T1000 (cell line): ENCODE results near the gene ADAMTSL2.

ENCODE experiments used
- DNase-seq: peaks from one replicate; lab custom pipeline; 2025; ENCODE audit warnings: mixed read lengths; lab: John Stamatoyannopoulos, UW

Gene ADAMTSL2

GRCh38 chr9:133589454-133590227, 55.1 kb downstream of the ADAMTSL2 start:
- no peak for DNase-seq

GRCh38 chr9:133590231-133590855, 55.8 kb downstream of the ADAMTSL2 start:
- no peak for DNase-seq

- DNase-seq, result no peak
Measured at GRCh38 chr9:133591116-133591910, 56.8 kb downstream of the ADAMTSL2 start.

DNA sequence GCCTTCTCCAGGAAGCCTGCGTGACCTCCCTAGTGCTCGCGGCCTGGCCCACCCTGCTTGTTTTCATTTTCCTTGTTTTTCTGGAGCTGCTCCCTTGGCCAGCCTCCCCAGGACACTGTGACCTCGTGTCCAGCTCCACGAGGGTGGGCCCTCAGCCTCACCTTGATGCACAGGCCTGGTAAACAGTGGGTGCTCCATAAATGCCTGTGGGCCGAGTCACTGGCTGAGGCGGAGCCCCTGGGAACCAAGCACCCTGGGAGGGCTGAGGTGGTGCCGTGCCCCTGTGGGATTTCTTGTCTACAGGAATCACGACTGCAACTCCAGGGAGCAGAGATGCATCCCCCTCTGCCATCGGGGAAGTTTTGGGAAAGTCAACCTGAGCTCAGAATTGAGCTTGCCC, 57.5 kb downstream of the ADAMTSL2 start:
- DNase-seq, result no peak

DNA sequence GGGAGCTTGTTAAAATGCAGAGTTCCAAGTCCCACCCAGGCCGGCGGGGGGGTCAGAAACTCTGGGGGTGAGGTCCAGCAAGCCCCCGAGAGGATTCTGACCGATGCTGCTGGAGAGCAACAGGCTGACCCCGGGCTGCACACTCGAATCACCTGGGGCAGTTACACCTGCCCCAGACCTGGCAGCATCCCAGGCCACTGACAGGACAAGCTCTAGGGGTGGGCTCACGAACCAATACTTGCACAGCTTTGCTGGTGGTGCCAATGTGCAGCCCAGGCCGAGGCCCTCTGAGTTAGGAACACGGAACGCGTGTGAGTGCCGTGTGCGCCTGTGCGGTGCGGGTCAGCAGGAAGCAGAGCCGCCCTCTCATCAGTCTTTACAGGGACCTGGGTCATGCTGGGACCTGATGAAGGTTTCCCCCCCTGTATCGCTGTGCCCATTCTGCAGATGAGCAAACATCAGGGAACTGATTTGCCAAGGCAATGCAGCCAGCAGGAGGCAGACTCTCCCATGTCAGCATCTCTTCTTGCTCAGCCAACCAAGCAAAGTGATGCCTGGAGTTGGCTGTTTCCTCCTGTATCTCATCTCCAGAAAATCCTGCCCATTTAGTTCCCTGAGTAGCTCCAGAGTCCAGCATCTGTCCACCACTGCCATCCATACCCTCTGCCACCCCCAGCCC, 58.4 kb downstream of the ADAMTSL2 start:
- DNase-seq, result no peak

DNA sequence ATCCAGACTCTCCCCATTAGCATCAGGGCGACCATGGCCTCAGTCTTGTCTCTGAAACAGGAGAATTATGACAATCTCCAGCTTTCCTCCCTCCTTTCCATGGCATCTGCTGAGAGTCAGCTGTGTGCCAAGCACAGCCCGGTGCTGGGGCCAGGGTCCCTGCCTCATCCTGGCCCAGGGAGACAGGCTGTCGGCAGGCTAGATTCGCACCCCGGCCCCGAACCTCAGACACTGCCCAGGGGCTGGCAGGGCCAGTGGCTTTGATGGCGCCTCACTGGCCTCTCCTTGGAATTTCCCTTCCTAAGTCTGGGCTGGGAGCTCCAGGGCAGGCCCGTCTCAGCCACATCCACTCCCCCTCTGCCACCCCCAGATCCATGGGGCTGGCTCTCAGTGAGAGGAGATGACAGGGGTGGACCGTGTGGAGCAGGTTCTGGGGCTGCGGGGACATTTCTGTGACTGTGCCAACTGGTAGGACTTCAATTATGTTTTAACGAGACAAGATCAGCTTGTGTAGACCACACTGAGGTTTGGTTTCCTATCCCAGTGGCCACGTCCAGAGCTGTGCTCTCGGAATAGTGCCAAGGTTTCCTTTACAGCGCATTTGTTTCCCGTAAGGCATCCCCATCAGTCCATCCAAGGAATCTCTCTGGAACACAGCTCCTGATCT, 59.2 kb downstream of the ADAMTSL2 start:
- no peak for DNase-seq

DNA sequence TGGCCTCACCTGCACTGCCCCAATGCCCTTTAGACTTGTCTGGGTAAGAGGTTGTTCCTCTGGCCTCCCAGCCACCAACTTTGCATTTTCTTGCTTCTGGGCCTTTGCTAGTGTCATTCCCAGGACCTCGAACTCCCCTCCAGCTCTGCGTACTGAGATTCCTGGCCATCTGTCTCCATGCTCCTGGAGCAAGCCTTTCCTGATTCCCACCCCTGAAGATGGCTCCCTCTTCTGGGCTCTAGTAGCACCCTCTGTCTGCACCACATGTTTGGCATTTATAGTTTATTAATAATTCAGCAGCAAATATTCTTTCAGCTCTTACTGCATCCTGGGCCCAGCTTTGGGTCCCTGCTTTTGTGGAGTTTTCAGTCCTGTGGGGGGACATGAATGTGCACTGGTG, 59.8 kb downstream of the ADAMTSL2 start:
- no peak for DNase-seq

GRCh38 chr9:133595910-133596309, 61.4 kb downstream of the ADAMTSL2 start:
- no peak for DNase-seq

- no peak for DNase-seq
Measured at GRCh38 chr9:133597316-133597957, 62.9 kb downstream of the ADAMTSL2 start.

GRCh38 chr9:133598978-133599377, 64.5 kb downstream of the ADAMTSL2 start:
- DNase-seq, result no peak

DNA sequence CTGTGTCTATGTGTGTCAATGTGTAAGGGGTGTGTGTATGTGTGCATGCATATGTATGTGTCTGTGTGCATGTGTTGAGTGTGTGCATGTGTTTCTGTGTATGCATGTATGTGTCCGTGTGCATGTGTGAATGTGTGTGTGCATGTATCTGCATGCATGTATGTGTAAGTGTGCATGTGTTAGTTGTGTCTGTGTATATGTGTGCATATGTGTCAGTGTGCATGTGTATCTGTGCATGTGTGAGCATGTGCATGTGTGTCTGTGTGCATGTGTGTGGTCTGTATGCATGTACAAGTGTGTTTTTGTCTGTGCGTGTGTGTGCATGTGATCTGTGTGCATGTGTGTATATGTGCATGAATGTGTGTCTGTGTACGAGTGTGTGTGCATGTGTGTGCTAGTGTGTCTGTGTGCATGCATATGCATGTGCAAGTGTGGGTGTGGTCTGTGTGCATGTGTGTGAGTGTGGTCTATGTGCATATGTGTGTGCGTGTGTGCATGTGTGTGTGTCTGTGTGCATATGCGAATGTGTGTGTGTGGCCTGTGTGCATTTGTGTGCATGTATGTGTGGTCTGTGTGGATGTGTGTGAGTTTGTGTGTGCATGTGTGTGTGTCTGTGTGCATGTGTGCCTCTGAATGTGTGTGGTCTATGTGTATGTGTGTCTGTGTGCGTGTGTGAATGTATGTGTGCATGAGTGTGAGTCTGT, 65.1 kb downstream of the ADAMTSL2 start:
- DNase-seq, result no peak

GRCh38 chr9:133600739-133601138, 66.2 kb downstream of the ADAMTSL2 start:
- no peak for DNase-seq

GRCh38 chr9:133601746-133602145, 67.2 kb downstream of the ADAMTSL2 start:
- DNase-seq, result no peak

GRCh38 chr9:133602277-133602676, 67.8 kb downstream of the ADAMTSL2 start:
- DNase-seq, result no peak

DNA sequence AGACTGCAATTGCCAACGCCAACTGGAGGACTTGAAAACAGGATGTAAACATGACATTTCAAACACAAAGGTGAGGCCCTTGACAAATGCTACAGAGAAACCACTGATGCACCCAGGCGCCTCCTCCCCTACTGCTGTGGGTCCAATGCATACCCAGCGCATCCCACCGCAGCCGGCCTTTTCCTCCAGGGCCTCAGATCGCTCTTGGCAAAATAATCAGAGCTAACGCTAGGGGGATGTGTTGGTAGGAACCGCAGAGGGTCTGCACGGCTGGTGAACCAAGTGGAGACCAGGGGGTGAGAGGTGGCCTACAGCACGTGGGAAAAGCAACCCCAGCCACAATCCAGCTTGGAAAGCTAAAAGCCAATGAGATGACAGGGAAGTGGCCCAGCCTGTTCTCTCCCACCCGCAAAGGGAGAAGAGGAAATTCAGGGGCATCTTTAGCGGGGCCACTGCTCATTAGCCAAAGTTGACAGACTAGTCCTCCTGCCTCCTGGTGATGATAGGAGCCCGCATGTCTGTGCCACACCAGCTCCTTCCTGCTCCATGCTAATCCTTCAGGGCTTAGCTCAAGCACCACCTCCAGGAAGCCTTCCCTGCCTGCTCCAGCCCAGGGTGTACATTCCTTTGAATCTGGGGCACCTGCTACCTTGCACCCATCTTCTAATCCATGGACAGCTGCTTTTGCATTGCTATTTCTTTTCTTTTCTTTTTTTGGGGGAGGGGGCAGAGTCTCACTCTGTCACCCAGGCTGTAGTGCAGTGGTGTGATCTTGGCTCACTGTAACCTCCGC, 68.8 kb downstream of the ADAMTSL2 start:
- no peak for DNase-seq

DNA sequence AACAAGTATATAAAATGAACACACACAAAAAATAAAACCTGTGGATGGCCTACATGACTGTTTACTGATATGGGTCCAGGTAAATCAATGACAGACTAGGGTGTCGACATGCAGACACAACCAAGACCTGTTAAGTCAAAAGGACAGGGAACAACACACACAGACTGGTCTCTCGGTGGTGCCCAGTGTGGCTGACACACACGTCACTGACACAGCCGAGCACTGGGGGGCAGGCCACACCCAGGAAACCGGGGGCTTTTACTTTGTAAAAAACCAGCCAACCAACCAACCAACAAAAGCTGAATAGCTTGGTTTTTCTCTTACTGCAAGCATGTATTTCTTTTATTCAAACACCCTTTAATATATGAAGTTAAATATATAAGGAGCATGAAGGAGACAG, 69.7 kb downstream of the ADAMTSL2 start:
- no peak for DNase-seq

- DNase-seq, result no peak
Measured at GRCh38 chr9:133604856-133605255, 70.4 kb downstream of the ADAMTSL2 start.

- DNase-seq, result no peak
Measured at GRCh38 chr9:133605446-133605845, 70.9 kb downstream of the ADAMTSL2 start.

GRCh38 chr9:133605856-133606707, 71.6 kb downstream of the ADAMTSL2 start:
- no peak for DNase-seq
